ENCODE measurements around the gene PEX10.

DNA sequence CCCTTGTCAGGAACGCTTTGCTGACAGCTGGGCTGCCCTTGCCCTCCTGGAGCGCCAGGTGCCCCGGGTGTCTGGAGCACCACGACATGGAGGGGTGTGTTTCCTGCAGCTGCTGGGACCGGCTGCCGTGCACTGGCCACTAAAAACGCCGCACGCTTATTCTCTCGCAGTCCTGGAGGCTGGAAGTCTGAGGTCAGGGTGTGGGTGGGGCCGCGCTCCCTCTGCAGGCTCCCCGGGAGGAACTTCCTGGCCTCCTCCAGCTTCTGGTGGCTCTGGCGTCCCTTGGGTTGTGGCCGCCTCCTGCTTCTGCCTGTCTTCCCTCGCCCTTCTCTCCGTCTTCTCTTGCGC, 35.7 kb upstream of the PEX10 start:
- TF ChIP-seq, protein P1, sequence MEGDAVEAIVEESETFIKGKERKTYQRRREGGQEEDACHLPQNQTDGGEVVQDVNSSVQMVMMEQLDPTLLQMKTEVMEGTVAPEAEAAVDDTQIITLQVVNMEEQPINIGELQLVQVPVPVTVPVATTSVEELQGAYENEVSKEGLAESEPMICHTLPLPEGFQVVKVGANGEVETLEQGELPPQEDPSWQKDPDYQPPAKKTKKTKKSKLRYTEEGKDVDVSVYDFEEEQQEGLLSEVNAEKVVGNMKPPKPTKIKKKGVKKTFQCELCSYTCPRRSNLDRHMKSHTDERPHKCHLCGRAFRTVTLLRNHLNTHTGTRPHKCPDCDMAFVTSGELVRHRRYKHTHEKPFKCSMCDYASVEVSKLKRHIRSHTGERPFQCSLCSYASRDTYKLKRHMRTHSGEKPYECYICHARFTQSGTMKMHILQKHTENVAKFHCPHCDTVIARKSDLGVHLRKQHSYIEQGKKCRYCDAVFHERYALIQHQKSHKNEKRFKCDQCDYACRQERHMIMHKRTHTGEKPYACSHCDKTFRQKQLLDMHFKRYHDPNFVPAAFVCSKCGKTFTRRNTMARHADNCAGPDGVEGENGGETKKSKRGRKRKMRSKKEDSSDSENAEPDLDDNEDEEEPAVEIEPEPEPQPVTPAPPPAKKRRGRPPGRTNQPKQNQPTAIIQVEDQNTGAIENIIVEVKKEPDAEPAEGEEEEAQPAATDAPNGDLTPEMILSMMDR (IDR thresholded peaks at IDR 0.05) = no peak
- no peak for TF ChIP-seq POLR2A (IDR thresholded peaks at IDR 0.05)
